ENCODE data around the gene ANKFN1.

ANKFN1 gene

GRCh38 chr17:56173026-56173425 is 19.8 kb downstream of the ANKFN1 start:
- H3K9me2 ChIP-seq (replicated peaks; ENCODE audit: low read depth, low read length), result no peaks in the 10 kb centered on the region
- no peak overlapping the region for H3K9ac ChIP-seq (ENCODE audit: low read depth, low read length, poor library complexity, severe bottlenecking)
- no peaks in the 10 kb centered on the region for H4K20me1 ChIP-seq (ENCODE audit: insufficient read depth, low read length, poor library complexity, severe bottlenecking)
- no peak overlapping the region for H3K4me3 ChIP-seq (ENCODE audit: low read length, poor library complexity, severe bottlenecking)
- H3K36me3 ChIP-seq (ENCODE audit: insufficient read depth, low read length), result no peaks in the 10 kb centered on the region
- H3F3A ChIP-seq (ENCODE audit: low read depth), result no peaks in the 10 kb centered on the region
- 0 out of 2 replicates have a peak overlapping the region, but pooled peaks have one; percentile 78 for H2AFZ ChIP-seq (ENCODE audit: low read length)
- peaks cover 27% of the 10 kb centered on the region for H3K4me1 ChIP-seq (ENCODE audit: insufficient read depth, low read length, poor library complexity, severe bottlenecking)
- H3K4me2 ChIP-seq (ENCODE audit: low read depth, low read length, poor library complexity, severe bottlenecking), result no peak overlapping the region
- H3K9me3 ChIP-seq (ENCODE audit: insufficient read depth, low read depth, low read length), result no peaks in the 10 kb centered on the region
- TF ChIP-seq EZH2phosphoT487 (IDR thresholded peaks at IDR 0.05; ENCODE audit: borderline replicate concordance) (no peak), CTCF (conservative IDR thresholded peaks at IDR 0.05; ENCODE audit: low read length) (no peak)
- H3K27me3 ChIP-seq (ENCODE audit: insufficient read depth, low read length, poor library complexity, severe bottlenecking), result no peaks in the 10 kb centered on the region
- H3K79me2 ChIP-seq (ENCODE audit: insufficient read depth, low read length), result no peaks in the 10 kb centered on the region

GRCh38 chr17:56173958-56174835 is 20.9 kb downstream of the ANKFN1 start:
- H3K4me2 ChIP-seq (ENCODE audit: low read depth, low read length, poor library complexity, severe bottlenecking), result peak overlapping the region; percentile 72

GRCh38 chr17:56175299-56175955 is 22.2 kb downstream of the ANKFN1 start:
- H4K20me1 ChIP-seq (ENCODE audit: insufficient read depth, low read length, poor library complexity, severe bottlenecking), result no peaks in the 10 kb centered on the region
- no peaks in the 10 kb centered on the region for H3K36me3 ChIP-seq (ENCODE audit: insufficient read depth, low read length)
- no peaks in the 10 kb centered on the region for H3K9me3 ChIP-seq (ENCODE audit: insufficient read depth, low read depth, low read length)
- no peaks in the 10 kb centered on the region for H3K27me3 ChIP-seq (ENCODE audit: insufficient read depth, low read length, poor library complexity, severe bottlenecking)
- H3K4me3 ChIP-seq (ENCODE audit: low read length, poor library complexity, severe bottlenecking), result no peak overlapping the region
- peaks cover 27% of the 10 kb centered on the region for H3K4me1 ChIP-seq (ENCODE audit: insufficient read depth, low read length, poor library complexity, severe bottlenecking)
- no peaks in the 10 kb centered on the region for H3F3A ChIP-seq (ENCODE audit: low read depth)
- no peaks in the 10 kb centered on the region for H3K9me2 ChIP-seq (replicated peaks; ENCODE audit: low read depth, low read length)
- no peak overlapping the region for H3K4me2 ChIP-seq (ENCODE audit: low read depth, low read length, poor library complexity, severe bottlenecking)
- TF ChIP-seq CTCF (conservative IDR thresholded peaks at IDR 0.05; ENCODE audit: low read length), result no peak
- TF ChIP-seq EZH2phosphoT487 (IDR thresholded peaks at IDR 0.05; ENCODE audit: borderline replicate concordance), result no peak
- H2AFZ ChIP-seq (ENCODE audit: low read length), result no peak overlapping the region
- no peak overlapping the region for H3K9ac ChIP-seq (ENCODE audit: low read depth, low read length, poor library complexity, severe bottlenecking)
- H3K79me2 ChIP-seq (ENCODE audit: insufficient read depth, low read length), result no peaks in the 10 kb centered on the region

More at GRCh38 chr17:56173958-56174835, 20.9 kb downstream of the ANKFN1 start:
- peaks cover 27% of the 10 kb centered on the region for H3K4me1 ChIP-seq (ENCODE audit: insufficient read depth, low read length, poor library complexity, severe bottlenecking)
- TF ChIP-seq EZH2phosphoT487 (IDR thresholded peaks at IDR 0.05; ENCODE audit: borderline replicate concordance) (no peak), CTCF (conservative IDR thresholded peaks at IDR 0.05; ENCODE audit: low read length) (no peak)
- H4K20me1 ChIP-seq (ENCODE audit: insufficient read depth, low read length, poor library complexity, severe bottlenecking), result no peaks in the 10 kb centered on the region
- no peaks in the 10 kb centered on the region for H3K9me3 ChIP-seq (ENCODE audit: insufficient read depth, low read depth, low read length)
- no peaks in the 10 kb centered on the region for H3F3A ChIP-seq (ENCODE audit: low read depth)
- H3K9ac ChIP-seq (ENCODE audit: low read depth, low read length, poor library complexity, severe bottlenecking), result peak overlapping the region; percentile 42
- H3K27me3 ChIP-seq (ENCODE audit: insufficient read depth, low read length, poor library complexity, severe bottlenecking), result no peaks in the 10 kb centered on the region
- H3K79me2 ChIP-seq (ENCODE audit: insufficient read depth, low read length), result no peaks in the 10 kb centered on the region
- peak overlapping the region; percentile 47 for H3K4me3 ChIP-seq (ENCODE audit: low read length, poor library complexity, severe bottlenecking)
- no peaks in the 10 kb centered on the region for H3K9me2 ChIP-seq (replicated peaks; ENCODE audit: low read depth, low read length)
- no peaks in the 10 kb centered on the region for H3K36me3 ChIP-seq (ENCODE audit: insufficient read depth, low read length)
- H2AFZ ChIP-seq (ENCODE audit: low read length), result peak overlapping the region; percentile 66

Data from Loucy (cell line).